PC-3 (cell line): ENCODE measurements around the gene RNF39. TPM values are rescaled to one million over a fixed set of nuclear protein-coding genes. Genes with fewer than 3 reads are reported as not detected.

ENCODE experiments used
- ATAC-seq: fragments of 200-7000 bp; cut with Tn5 transposase; 2 replicates; pipeline ENCODE4 v1.9.1; 2020; ENCODE audit warnings: mild to moderate bottlenecking, moderate library complexity
- BruUV-seq: library from RNA; stranded (reverse); fragments of 400-500 nt; replicated peaks from 2 replicates; lab custom pipeline; 2021; lab: Mats Ljungman, UMichigan
- CTCF ChIA-PET: fragments of 300-600 bp; sonication (Branson Sonifier 250); formaldehyde crosslinking; loops from one replicate; lab custom pipeline; 2022; ENCODE audit warnings: antibody characterized with exemption; lab: Charles Lee
- POLR2A ChIA-PET: fragments of 300-600 bp; sonication (Branson Sonifier 250); formaldehyde crosslinking; loops from one replicate; lab custom pipeline; 2022; ENCODE audit warnings: antibody characterized with exemption; ENCODE audit not compliant: unreplicated experiment; lab: Charles Lee
- DNase-seq: peaks from one replicate; pipeline ENCODE4 v3.0.0-alpha.2; 2015
- H2AFZ ChIP-seq: fragments of 300-600 bp; sonication (generic); 2 replicates; pipeline ENCODE4 v1.6.0; 2016; ENCODE audit warnings: antibody characterized with exemption, low read length
- H3F3A ChIP-seq: fragments of 300-600 bp; sonication (generic); one replicate; pipeline ENCODE4 v1.6.0; 2017; ENCODE audit warnings: antibody characterized with exemption, low read length, control low read depth, mild to moderate bottlenecking; ENCODE audit not compliant: unreplicated experiment
- H3K27ac ChIP-seq: fragments of 300-600 bp; sonication (generic); 2 replicates; pipeline ENCODE4 v1.5.1; 2016; ENCODE audit warnings: mild to moderate bottlenecking, low read length
- H3K27me3 ChIP-seq: fragments of 300-600 bp; sonication (generic); 2 replicates; pipeline ENCODE4 v1.6.1; 2016; ENCODE audit warnings: low read length, mixed read lengths
- H3K36me3 ChIP-seq: fragments of 300-600 bp; sonication (generic); 2 replicates; pipeline ENCODE4 v1.6.1; 2016; ENCODE audit warnings: low read depth, mixed run types, low read length, mixed read lengths
- H3K4me1 ChIP-seq: fragments of 300-600 bp; sonication (generic); 2 replicates; pipeline ENCODE4 v1.5.1; 2016; ENCODE audit warnings: low read length; ENCODE audit not compliant: insufficient read depth
- H3K4me2 ChIP-seq: fragments of 300-600 bp; sonication (generic); 2 replicates; pipeline ENCODE4 v1.6.0; 2016; ENCODE audit warnings: low read length
- H3K4me3 ChIP-seq: fragments of 300-600 bp; sonication (generic); 2 replicates; pipeline ENCODE4 v1.5.1; 2016; ENCODE audit warnings: mild to moderate bottlenecking, low read length, mixed read lengths
- H3K79me2 ChIP-seq: fragments of 300-600 bp; sonication (generic); 2 replicates; pipeline ENCODE4 v1.6.1; 2017; ENCODE audit warnings: low read length, mixed read lengths
- H3K9ac ChIP-seq: fragments of 300-600 bp; sonication (generic); 2 replicates; pipeline ENCODE4 v1.6.0; 2016; ENCODE audit warnings: mild to moderate bottlenecking, low read length
- H3K9me2 ChIP-seq: fragments of 300-600 bp; sonication (generic); replicated peaks from 2 replicates; pipeline ENCODE4 v1.6.1; 2016; ENCODE audit warnings: mixed run types, low read length, mixed read lengths
- H3K9me3 ChIP-seq: fragments of 300-600 bp; sonication (generic); 2 replicates; pipeline ENCODE4 v1.6.1; 2016; ENCODE audit warnings: low read length, mixed read lengths
- H4K20me1 ChIP-seq: fragments of 300-600 bp; sonication (generic); 2 replicates; pipeline ENCODE4 v1.6.1; 2016; ENCODE audit warnings: low read length, mixed read lengths
- EZH2 ChIP-seq: fragments of 300-600 bp; sonication (generic); IDR thresholded peaks from one replicate; pipeline ENCODE4 v1.6.1; 2017; ENCODE audit warnings: antibody characterized with exemption, mild to moderate bottlenecking, low read length; ENCODE audit not compliant: unreplicated experiment
- EZH2phosphoT487 ChIP-seq: fragments of 300-600 bp; sonication (generic); IDR thresholded peaks from 2 replicates; pipeline ENCODE4 v1.6.1; 2018; ENCODE audit warnings: mild to moderate bottlenecking, antibody characterized with exemption, low read length, borderline replicate concordance
- intact Hi-C: fragments of 100-400 bp; cut with micrococcal nuclease; formaldehyde crosslinking; loops from 2 replicates; pipeline ENCODE4 v1.9.0; 2023
- total RNA-seq: library from RNA; depleted of rRNA; stranded (reverse); fragments of >200 nt; gene quantifications from 2 replicates; pipeline ENCODE4 v1.2.3, GENCODE V29; 2014
- TF ChIP-seq, protein P1 (sequence below): fragments of 300-600 bp; sonication (generic); conservative IDR thresholded peaks from 2 replicates; pipeline ENCODE4 v1.5.1; 2017; ENCODE audit warnings: antibody characterized with exemption, low read depth, mild to moderate bottlenecking, low read length

The RNF39 gene
- total RNA-seq, 1 experiment from 2014 or later: 2.0 TPM

- intact Hi-C loops: no loop called here
- H2AFZ ChIP-seq: no peak overlapping the region
- H3K4me2 ChIP-seq: 0 out of 2 replicates have a peak overlapping the region, but pooled peaks have one; percentile 8
- H3K27me3 ChIP-seq: no peaks in the 10 kb centered on the region
- no peaks in the 10 kb centered on the region for H3K9me3 ChIP-seq
- no peaks in the 10 kb centered on the region for H3F3A ChIP-seq
- no peak for DNase-seq
- no peak overlapping the region for H3K27ac ChIP-seq
- TF ChIP-seq EZH2phosphoT487 (no peak), EZH2 (no peak)
- TF ChIP-seq, protein P1, sequence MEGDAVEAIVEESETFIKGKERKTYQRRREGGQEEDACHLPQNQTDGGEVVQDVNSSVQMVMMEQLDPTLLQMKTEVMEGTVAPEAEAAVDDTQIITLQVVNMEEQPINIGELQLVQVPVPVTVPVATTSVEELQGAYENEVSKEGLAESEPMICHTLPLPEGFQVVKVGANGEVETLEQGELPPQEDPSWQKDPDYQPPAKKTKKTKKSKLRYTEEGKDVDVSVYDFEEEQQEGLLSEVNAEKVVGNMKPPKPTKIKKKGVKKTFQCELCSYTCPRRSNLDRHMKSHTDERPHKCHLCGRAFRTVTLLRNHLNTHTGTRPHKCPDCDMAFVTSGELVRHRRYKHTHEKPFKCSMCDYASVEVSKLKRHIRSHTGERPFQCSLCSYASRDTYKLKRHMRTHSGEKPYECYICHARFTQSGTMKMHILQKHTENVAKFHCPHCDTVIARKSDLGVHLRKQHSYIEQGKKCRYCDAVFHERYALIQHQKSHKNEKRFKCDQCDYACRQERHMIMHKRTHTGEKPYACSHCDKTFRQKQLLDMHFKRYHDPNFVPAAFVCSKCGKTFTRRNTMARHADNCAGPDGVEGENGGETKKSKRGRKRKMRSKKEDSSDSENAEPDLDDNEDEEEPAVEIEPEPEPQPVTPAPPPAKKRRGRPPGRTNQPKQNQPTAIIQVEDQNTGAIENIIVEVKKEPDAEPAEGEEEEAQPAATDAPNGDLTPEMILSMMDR: no peak
- no peaks in the 10 kb centered on the region for H3K79me2 ChIP-seq
- ATAC-seq: no peak
- H3K9me2 ChIP-seq: no peaks in the 10 kb centered on the region
- peaks cover 8% of the 10 kb centered on the region; the same call in 1 of the 2 replicates for H3K4me1 ChIP-seq
- no peaks in the 10 kb centered on the region for H3K36me3 ChIP-seq
- no peaks in the 10 kb centered on the region for H4K20me1 ChIP-seq
- H3K4me3 ChIP-seq: no peak overlapping the region
- CTCF ChIA-PET: no interaction called here
- BruUV-seq: TSS peak; percentile 65
- POLR2A ChIA-PET: no interaction called here
- no peak overlapping the region for H3K9ac ChIP-seq
Observed at GRCh38 chr6:30112402-30112994, 36.9 kb upstream of the RNF39 start.

DNA sequence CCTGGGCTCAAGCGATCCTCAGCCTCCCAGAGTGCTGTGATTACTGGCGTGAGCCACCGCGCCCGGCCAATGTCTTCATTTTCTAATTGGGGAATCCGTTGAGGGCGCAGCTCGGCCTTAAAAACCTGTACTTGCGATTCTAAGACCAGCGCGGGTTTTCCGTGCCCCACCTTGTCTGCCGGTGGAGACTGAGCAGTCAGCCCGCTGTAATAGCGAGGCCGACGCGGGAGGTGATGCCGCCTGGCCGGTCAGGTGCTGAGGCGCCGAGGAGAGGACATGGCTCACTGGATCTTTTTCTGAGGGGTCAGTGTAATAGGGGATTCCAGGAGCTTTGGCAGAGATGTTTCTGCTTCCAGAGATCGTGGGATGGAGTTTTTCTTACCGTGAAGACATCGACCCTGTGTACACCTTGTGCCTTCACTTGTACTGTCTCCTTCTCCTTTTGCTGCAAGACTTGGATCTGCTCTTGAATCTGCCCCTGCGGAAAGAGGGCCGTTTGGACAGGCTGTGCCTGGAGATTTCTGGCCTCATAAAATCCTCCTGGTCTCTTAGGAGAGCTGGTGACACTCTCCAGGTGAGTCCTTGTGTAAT lies 35.8 kb upstream of the RNF39 start:
- no TSS peak for BruUV-seq

More for the DNA sequence above, 35.8 kb upstream of the RNF39 start:
- Histone ChIP-seq H3K9ac (no peak overlapping the region), H3K9me3 (no peaks in the 10 kb centered on the region), H3K4me3 (no peak overlapping the region), H3K27ac (no peak overlapping the region), H3K36me3 (no peaks in the 10 kb centered on the region), H3K9me2 (no peaks in the 10 kb centered on the region), H3K4me2 (no peak overlapping the region), H2AFZ (no peak overlapping the region), H4K20me1 (no peaks in the 10 kb centered on the region), H3K4me1 (peaks cover 8% of the 10 kb centered on the region; the same call in 1 of the 2 replicates), H3K27me3 (no peaks in the 10 kb centered on the region), H3K79me2 (no peaks in the 10 kb centered on the region), H3F3A (no peaks in the 10 kb centered on the region)
- CTCF ChIA-PET: no interaction called here
- TF ChIP-seq EZH2: no peak
- TF ChIP-seq EZH2phosphoT487: no peak
- TF ChIP-seq, protein P1: no peak
- ATAC-seq (no peak), DNase-seq (no peak)
- intact Hi-C loops: no loop called here
- POLR2A ChIA-PET: no interaction called here
